HepG2 (cell line): ENCODE measurements around the gene IWS1. TPM values are rescaled to one million over a fixed set of nuclear protein-coding genes. Genes with fewer than 3 reads are reported as not detected.

Experiments
- FOXO1 ChIP-seq: sonication (generic); formaldehyde crosslinking; IDR thresholded peaks from 2 replicates; pipeline ENCODE4 v1.4.0; 2020; ENCODE audit warnings: missing genetic modification reagents
- JUNB ChIP-seq: sonication (generic); formaldehyde crosslinking; IDR thresholded peaks from 2 replicates; pipeline ENCODE4 v1.8.0; 2022; ENCODE audit warnings: missing genetic modification reagents, mild to moderate bottlenecking, borderline replicate concordance
- NR2F2 ChIP-seq: IDR thresholded peaks from 2 replicates; pipeline ENCODE4 v1.6.1; 2012; ENCODE audit warnings: low read depth, inconsistent platforms, borderline replicate concordance
- PHF20 ChIP-seq: sonication (generic); formaldehyde crosslinking; IDR thresholded peaks from 2 replicates; pipeline ENCODE4 v1.5.0; 2020; ENCODE audit warnings: mild to moderate bottlenecking, missing genetic modification reagents
- ZNF318 ChIP-seq: sonication (generic); formaldehyde crosslinking; IDR thresholded peaks from 2 replicates; pipeline ENCODE4 v1.4.0; 2020; ENCODE audit warnings: mild to moderate bottlenecking, missing genetic modification reagents
- ZNF530 ChIP-seq: sonication (generic); formaldehyde crosslinking; IDR thresholded peaks from 2 replicates; pipeline ENCODE4 v1.5.0; 2020; ENCODE audit warnings: low read depth, mild to moderate bottlenecking, missing genetic modification reagents
- ZNF678 ChIP-seq: sonication (generic); formaldehyde crosslinking; IDR thresholded peaks from 2 replicates; pipeline ENCODE4 v1.4.0; 2020; ENCODE audit warnings: mild to moderate bottlenecking, missing genetic modification reagents
- polyA plus RNA-seq, 8 experiments: library from polyadenylated mRNA; depleted of rRNA in 3 of 8; stranded (reverse) in 7 of 8; unstranded in 1 of 8; fragments of >200 nt; fragmentation: Illumina TruSeq in 4 of 8; extraction: Trizol in 4 of 8; gene quantifications; 2 replicates each; pipeline versions ENCODE4 v1.2.1 to v1.2.3, GENCODE V29; 2011 to 2016; ENCODE audit warnings: low read depth in 4 of 8, missing spikeins in 1 of 8, mixed read lengths in 1 of 8; ENCODE audit not compliant: insufficient read depth in 1 of 8
- total RNA-seq, 5 experiments: library from RNA; depleted of rRNA; stranded (reverse); fragments of >200 nt; fragmentation: Illumina TruSeq; extraction: Trizol; gene quantifications; 2 replicates each; pipeline ENCODE4 v1.2.3, GENCODE V29; 2016; ENCODE audit warnings: low read depth in 1 of 5
- TF ChIP-seq, protein P1 (sequence below): sonication (generic); formaldehyde crosslinking; IDR thresholded peaks from 2 replicates; pipeline ENCODE4 v1.5.0; 2020; ENCODE audit warnings: mild to moderate bottlenecking, missing genetic modification reagents
- TF ChIP-seq, protein P2 (sequence below): sonication (generic); formaldehyde crosslinking; IDR thresholded peaks from 2 replicates; pipeline ENCODE4 v1.4.0; 2020; ENCODE audit warnings: missing genetic modification reagents, borderline replicate concordance

The IWS1 gene
- total and polyA plus RNA-seq, 2 of the 13 experiments (the other 11 are each of a cell fraction or from before 2014, with no cell fraction given): 28.9 to 62.3 TPM

DNA sequence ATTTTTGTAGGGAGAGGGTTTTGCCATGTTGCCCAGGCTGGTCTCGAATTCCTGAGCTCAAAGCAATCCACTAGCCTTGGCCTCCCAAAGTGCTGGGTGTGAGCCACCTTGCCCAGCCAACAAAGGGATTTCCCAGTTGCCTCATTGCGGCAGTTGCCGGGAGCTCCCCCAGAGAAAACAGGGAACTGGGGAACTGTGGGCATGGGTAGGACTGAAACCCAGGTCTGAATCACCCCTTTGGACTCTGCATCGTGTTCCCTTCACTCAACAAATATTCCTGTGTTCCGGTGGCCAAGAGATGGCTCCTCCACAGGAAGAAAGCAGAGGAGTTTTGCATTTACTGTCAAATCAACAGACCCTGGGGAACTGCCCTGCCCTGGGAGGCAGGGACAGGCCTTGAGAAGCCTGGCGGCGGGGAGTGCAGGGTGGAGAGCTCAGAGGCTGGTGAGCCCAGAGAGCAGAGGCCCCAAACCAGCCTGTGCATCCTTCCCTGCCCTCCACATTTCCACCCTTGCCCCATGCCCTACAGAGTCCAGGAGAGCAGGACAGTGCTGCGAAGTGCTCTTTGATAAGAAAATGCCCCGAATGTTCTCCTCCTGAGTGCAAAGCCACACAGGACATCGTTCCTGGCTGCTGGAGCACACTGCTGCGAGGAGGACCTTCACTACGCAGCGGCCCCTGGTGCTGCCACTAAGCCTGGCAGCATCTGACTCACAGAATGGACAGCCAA, 34.1 kb upstream of the IWS1 start (continued):
- peak; percentile 16; the same call in 1 of the 2 replicates for TF ChIP-seq ZNF318 (CRISPR knock-in tag)
- TF ChIP-seq JUNB: no peak
- TF ChIP-seq ZNF530 (CRISPR knock-in tag): no peak
- no peak for TF ChIP-seq FOXO1 (CRISPR knock-in tag)
- TF ChIP-seq NR2F2: no peak
- TF ChIP-seq ZNF678 (CRISPR knock-in tag): no peak
- TF ChIP-seq, protein P1, sequence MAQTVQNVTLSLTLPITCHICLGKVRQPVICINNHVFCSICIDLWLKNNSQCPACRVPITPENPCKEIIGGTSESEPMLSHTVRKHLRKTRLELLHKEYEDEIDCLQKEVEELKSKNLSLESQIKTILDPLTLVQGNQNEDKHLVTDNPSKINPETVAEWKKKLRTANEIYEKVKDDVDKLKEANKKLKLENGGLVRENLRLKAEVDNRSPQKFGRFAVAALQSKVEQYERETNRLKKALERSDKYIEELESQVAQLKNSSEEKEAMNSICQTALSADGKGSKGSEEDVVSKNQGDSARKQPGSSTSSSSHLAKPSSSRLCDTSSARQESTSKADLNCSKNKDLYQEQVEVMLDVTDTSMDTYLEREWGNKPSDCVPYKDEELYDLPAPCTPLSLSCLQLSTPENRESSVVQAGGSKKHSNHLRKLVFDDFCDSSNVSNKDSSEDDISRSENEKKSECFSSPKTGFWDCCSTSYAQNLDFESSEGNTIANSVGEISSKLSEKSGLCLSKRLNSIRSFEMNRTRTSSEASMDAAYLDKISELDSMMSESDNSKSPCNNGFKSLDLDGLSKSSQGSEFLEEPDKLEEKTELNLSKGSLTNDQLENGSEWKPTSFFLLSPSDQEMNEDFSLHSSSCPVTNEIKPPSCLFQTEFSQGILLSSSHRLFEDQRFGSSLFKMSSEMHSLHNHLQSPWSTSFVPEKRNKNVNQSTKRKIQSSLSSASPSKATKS (CRISPR knock-in tag): no peak
- TF ChIP-seq, protein P2, sequence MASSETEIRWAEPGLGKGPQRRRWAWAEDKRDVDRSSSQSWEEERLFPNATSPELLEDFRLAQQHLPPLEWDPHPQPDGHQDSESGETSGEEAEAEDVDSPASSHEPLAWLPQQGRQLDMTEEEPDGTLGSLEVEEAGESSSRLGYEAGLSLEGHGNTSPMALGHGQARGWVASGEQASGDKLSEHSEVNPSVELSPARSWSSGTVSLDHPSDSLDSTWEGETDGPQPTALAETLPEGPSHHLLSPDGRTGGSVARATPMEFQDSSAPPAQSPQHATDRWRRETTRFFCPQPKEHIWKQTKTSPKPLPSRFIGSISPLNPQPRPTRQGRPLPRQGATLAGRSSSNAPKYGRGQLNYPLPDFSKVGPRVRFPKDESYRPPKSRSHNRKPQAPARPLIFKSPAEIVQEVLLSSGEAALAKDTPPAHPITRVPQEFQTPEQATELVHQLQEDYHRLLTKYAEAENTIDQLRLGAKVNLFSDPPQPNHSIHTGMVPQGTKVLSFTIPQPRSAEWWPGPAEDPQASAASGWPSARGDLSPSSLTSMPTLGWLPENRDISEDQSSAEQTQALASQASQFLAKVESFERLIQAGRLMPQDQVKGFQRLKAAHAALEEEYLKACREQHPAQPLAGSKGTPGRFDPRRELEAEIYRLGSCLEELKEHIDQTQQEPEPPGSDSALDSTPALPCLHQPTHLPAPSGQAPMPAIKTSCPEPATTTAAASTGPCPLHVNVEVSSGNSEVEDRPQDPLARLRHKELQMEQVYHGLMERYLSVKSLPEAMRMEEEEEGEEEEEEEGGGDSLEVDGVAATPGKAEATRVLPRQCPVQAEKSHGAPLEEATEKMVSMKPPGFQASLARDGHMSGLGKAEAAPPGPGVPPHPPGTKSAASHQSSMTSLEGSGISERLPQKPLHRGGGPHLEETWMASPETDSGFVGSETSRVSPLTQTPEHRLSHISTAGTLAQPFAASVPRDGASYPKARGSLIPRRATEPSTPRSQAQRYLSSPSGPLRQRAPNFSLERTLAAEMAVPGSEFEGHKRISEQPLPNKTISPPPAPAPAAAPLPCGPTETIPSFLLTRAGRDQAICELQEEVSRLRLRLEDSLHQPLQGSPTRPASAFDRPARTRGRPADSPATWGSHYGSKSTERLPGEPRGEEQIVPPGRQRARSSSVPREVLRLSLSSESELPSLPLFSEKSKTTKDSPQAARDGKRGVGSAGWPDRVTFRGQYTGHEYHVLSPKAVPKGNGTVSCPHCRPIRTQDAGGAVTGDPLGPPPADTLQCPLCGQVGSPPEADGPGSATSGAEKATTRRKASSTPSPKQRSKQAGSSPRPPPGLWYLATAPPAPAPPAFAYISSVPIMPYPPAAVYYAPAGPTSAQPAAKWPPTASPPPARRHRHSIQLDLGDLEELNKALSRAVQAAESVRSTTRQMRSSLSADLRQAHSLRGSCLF: no peak
- TF ChIP-seq PHF20 (CRISPR knock-in tag): no peak; the same call in 1 of the 2 replicates
